DOHH2 (cell line): Measurements from ENCODE around the gene EPHB1.

Experiments
- EZH2phosphoT487 ChIP-seq: fragments of 200-600 bp; sonication (generic); IDR thresholded peaks from 2 replicates; pipeline ENCODE4 v1.6.1; 2017; ENCODE audit warnings: borderline replicate concordance, mild to moderate bottlenecking, antibody characterized with exemption, low read length, moderate library complexity, mixed read lengths
- TF ChIP-seq, protein P1 (sequence below): fragments of 200-600 bp; sonication (generic); IDR thresholded peaks from one replicate; pipeline ENCODE4 v1.5.1; 2014; ENCODE audit warnings: antibody characterized with exemption, mild to moderate bottlenecking, low read depth, low read length; ENCODE audit not compliant: poor library complexity, severe bottlenecking

DNA sequence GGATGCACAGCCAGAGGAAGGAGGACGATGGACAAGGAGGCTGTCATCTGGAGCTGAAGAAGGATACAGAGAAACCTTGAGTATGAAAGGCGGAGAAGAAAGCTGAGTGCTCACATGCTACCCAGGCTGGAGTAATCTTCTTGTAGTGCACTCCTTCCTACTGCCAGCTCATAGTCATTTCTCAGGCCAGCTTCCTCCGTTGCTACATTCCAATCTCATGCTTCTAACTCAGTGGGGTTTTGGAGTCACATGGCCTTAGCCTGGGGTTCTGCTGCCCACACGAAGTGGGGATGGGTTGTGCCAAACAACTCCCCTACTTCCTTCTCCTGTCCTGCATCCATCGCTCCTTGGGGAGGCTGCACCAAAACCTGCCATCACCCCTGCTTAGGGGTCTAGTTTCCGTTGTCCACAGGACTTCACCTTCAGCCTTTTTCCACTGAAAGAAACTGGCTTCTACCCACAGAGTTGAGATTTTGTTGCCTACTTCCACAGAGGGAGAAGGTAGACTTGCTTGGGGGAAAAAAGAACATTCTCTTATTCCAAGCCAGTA is 239.9 kb downstream of the EPHB1 start:
- TF ChIP-seq, protein P1, sequence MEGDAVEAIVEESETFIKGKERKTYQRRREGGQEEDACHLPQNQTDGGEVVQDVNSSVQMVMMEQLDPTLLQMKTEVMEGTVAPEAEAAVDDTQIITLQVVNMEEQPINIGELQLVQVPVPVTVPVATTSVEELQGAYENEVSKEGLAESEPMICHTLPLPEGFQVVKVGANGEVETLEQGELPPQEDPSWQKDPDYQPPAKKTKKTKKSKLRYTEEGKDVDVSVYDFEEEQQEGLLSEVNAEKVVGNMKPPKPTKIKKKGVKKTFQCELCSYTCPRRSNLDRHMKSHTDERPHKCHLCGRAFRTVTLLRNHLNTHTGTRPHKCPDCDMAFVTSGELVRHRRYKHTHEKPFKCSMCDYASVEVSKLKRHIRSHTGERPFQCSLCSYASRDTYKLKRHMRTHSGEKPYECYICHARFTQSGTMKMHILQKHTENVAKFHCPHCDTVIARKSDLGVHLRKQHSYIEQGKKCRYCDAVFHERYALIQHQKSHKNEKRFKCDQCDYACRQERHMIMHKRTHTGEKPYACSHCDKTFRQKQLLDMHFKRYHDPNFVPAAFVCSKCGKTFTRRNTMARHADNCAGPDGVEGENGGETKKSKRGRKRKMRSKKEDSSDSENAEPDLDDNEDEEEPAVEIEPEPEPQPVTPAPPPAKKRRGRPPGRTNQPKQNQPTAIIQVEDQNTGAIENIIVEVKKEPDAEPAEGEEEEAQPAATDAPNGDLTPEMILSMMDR = no peak
- TF ChIP-seq EZH2phosphoT487 = no peak
